ENCODE data around the gene GKN1.

- no peak for TF ChIP-seq CTCF (IDR thresholded peaks at IDR 0.05; ENCODE audit: extremely low read depth in 1 of 2, insufficient read depth in 1 of 2, low read depth in 1 of 2, low read length in 2 of 2)
- no peak for TF ChIP-seq POLR2A (IDR thresholded peaks at IDR 0.05; ENCODE audit: low read depth, low read length)
- TF ChIP-seq POLR2AphosphoS5 (IDR thresholded peaks at IDR 0.05; ENCODE audit: insufficient read depth, low read depth, low read length), result no peak
- no peak for TF ChIP-seq EZH2 (IDR thresholded peaks at IDR 0.05; ENCODE audit: borderline replicate concordance, low read depth, low read length, severe bottlenecking)
- TF ChIP-seq GATA2 (IDR thresholded peaks at IDR 0.05; ENCODE audit: insufficient read depth, insufficient read length, low read depth, low read length), result no peak
- no peak for TF ChIP-seq MYC (IDR thresholded peaks at IDR 0.05; ENCODE audit: low read depth, low read length)
These were observed 48.8 kb downstream of the GKN1 start for GRCh38 chr2:69023236-69023635.

All from endothelial cell of umbilical vein (primary cell).